Subcutaneous adipose tissue (tissue), 4 donors: ENCODE data around the gene MIS18A. TPM values are rescaled to one million over a fixed set of nuclear protein-coding genes. Genes with fewer than 3 reads are reported as not detected.

Experiments used
- total RNA-seq, 4 donors: library from RNA; depleted of rRNA; stranded (reverse); fragments of >200 nt; gene quantifications; one replicate each; pipeline ENCODE4 v1.1.0, GENCODE V29; 2016
- TF ChIP-seq, protein P1 (sequence below): fragments of 450-650 bp; IDR thresholded peaks from one replicate; pipeline ENCODE4 v1.5.1; 2016; ENCODE audit warnings: low read depth, mild to moderate bottlenecking, control low read depth, antibody characterized with exemption, moderate library complexity

MIS18A gene
- total RNA-seq, 4 donors from 2014 or later, result 3.9 to 8.1 (median 4.9) TPM

DNA sequence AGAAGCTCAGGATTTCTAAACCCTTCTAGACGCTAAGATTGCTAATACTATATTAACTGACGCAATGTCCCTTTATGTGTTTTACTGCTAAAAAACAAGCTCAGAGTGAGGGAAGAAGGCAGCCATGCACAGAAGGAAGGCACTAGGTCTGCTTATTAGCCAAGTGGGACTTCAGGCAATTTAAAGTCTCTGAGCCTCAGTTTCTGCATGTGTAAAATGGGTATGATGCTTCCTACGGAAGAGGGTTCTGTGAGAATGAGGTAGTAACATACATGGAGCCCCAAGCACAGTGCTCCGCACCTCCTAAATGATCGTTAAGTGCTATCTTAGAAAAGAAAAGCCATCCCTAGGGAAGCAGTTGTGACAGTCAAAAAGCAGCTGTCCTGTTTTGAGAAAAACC, 16.9 kb downstream of the MIS18A start:
- TF ChIP-seq, protein P1, sequence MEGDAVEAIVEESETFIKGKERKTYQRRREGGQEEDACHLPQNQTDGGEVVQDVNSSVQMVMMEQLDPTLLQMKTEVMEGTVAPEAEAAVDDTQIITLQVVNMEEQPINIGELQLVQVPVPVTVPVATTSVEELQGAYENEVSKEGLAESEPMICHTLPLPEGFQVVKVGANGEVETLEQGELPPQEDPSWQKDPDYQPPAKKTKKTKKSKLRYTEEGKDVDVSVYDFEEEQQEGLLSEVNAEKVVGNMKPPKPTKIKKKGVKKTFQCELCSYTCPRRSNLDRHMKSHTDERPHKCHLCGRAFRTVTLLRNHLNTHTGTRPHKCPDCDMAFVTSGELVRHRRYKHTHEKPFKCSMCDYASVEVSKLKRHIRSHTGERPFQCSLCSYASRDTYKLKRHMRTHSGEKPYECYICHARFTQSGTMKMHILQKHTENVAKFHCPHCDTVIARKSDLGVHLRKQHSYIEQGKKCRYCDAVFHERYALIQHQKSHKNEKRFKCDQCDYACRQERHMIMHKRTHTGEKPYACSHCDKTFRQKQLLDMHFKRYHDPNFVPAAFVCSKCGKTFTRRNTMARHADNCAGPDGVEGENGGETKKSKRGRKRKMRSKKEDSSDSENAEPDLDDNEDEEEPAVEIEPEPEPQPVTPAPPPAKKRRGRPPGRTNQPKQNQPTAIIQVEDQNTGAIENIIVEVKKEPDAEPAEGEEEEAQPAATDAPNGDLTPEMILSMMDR, result no peak

DNA sequence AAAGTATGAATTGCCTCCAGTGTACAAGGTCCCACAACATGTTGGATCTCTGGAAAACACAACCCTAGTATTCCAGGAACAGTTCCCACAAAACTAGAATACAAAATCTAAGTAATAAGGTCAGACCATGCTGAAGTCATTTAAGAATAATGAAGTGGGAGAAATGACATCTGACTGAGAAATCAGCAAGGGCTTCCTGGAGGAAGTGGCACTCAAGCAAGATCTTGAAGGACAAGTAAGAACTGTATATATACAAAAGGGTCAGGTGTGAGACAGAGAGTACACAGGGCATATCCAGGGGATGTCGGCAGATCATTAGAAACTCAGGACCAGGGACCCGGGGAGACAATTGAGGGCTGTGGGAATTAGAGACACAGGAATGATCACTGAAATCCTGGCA, 18.7 kb downstream of the MIS18A start:
- TF ChIP-seq, protein P1, result no peak

DNA sequence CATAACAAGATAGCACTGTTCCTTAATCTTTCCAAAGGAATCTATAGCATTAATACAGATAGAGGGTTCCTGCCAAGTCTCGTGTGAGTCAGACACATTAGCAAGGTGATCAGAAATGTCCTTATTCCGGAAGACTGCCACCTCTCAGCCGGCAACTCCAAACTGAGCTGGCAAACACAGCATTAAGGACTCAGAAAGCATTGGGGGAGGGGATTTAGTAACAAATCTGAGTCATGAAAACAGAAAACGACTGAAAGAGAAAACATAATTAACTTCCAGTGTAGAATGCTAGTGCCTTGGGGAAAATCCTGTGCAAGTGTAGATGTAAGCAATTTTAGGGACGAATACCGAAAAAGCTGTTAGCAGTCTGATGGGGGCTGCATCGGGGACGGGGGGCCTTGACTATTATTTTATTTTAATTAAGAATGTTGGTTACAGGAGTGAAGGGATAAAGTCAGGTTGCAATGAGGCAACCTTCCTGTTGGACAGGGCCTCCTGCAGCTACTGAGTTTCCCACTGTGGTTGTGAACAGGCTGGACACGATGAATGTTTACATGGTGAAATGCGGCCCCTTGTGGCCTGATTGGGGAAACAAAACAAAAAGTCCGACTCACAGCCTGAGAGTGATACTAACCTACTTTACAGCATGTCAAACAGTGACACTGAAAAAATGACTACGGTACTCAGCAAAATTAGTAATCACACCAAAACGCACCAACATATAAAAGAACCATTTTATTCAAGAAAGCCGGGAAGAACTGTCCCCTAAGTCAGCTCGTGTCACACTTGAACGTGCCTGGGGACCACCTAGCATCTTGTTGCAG, 20.7 kb downstream of the MIS18A start:
- TF ChIP-seq, protein P1, result no peak

DNA sequence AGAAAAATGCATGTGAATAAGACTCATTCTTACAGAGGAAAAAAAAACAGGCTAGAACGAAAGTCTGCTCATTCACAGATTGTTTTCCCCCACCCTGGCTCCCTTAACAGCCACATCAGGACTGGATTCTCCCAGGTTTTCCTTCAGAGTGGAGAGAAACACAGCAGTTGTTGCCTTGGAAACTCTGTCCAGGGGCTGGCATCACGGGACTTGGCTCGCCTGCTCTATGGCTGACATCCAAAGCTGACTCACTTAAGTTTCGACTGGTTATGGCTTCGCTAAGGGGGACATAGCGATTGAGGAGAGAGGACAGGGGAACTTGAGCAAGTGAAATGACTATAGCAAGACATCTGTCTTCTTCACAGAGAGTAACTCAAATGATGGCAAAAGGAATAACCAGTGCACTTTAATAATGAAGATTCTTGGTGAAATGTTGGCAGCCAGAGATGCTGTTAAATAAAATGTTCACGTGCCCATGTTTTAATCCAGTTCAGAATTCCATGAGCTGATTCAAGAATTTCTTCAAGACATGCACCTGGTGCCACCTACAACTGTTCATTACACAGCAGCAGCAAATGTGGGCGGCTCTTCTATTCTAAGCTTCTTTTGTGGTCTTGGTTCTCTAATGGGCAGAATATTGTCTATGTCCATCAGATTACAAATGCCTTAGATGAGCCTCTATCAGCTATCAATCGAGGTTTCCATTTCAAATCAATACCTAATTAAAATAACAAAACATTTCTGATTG, 21.8 kb downstream of the MIS18A start:
- TF ChIP-seq, protein P1, result no peak

DNA sequence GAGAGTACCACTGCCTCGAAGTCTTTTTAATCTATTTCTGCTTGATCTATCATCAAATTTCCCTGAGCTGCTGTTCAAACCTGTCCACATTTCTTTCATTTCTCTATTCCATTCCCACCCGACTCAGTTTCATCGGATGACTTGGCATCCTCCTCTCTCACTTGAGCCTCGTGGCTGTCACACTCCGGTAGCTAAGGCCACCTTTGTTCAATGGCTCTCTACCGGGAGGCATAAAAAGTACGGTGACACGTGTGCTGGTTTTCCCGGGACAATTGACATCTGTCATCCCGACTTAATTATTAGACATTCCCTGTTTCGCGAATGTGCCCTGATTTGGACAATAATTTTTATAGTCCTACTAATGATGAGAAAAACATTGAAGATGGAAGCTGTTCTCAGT, 22.6 kb downstream of the MIS18A start:
- TF ChIP-seq, protein P1, result no peak

DNA sequence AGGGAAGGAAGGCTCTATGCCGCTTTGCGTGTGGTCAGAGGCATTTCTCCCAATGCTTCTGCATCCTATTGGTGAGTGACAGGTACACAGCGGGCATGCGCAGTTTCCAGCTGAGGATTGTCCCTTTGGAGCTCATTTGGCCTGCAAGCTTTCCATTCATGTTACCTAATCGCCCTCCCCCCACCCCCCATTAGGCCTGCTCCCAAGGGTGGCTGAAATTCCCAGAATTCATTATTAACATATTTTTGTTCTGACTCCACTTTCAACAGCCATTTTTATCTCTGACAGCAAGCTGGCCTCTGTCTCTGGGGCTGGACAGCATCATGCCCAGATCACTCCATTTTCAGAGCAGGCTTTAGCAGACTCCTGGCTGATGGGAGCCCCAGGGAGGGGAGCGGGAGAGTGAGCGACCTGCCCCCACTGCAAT, 25.6 kb downstream of the MIS18A start:
- TF ChIP-seq, protein P1, result no peak

DNA sequence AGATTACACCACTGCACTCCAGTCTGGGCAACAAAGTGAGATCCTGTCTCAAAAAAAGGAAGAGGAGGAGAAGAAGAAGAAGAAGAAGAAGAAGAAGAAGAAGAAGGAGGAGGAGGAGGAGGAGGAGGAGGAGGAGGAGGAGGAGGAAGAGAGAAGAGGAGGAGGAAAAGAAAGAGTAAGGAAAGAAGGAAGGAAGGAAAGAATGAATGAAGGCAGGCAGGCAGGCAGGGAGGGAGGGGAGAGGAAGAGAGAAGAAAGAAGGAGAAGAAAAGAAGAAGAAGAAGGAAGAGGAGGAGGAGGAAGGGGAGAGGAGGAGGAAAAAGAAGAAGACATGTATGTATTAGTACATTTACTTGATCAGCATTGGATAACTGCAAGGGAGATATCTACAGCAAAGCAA, 26.7 kb downstream of the MIS18A start:
- TF ChIP-seq, protein P1, result no peak
